Liver (tissue), 9 donors: ENCODE data around the gene SGSM1. TPM values are rescaled to one million over a fixed set of nuclear protein-coding genes. Genes with fewer than 3 reads are reported as not detected.

ENCODE experiments used
- DNase-seq: peaks from one replicate; pipeline ENCODE4 v3.0.0-alpha.2; 2017; ENCODE audit warnings: low spot score
- H3K27ac ChIP-seq, 2 donors: one replicate each; pipeline ENCODE4 v1.7.0; 2013; ENCODE audit warnings: inconsistent platforms in 2 of 2, low read length in 2 of 2, control low read depth in 1 of 2, low read depth in 1 of 2, mild to moderate bottlenecking in 1 of 2
- H3K27me3 ChIP-seq, 4 donors: one replicate each; pipeline versions ENCODE4 v1.6.1 to v1.7.0; 2013; ENCODE audit warnings: low read length in 3 of 4, inconsistent platforms in 1 of 4, mild to moderate bottlenecking in 1 of 4, moderate library complexity in 1 of 4; ENCODE audit not compliant: control insufficient read depth in 4 of 4, insufficient read depth in 4 of 4
- H3K36me3 ChIP-seq, 4 donors: one replicate each; pipeline versions ENCODE4 v1.6.1 to v1.7.0; 2013; ENCODE audit warnings: low read length in 3 of 4, mild to moderate bottlenecking in 3 of 4, low read depth in 1 of 4, moderate library complexity in 1 of 4; ENCODE audit not compliant: control insufficient read depth in 4 of 4, insufficient read depth in 3 of 4
- H3K4me1 ChIP-seq, 4 donors: one replicate each; pipeline versions ENCODE4 v1.6.1 to v1.7.0; 2013; ENCODE audit warnings: low read length in 3 of 4, mild to moderate bottlenecking in 3 of 4, moderate library complexity in 1 of 4; ENCODE audit not compliant: control insufficient read depth in 4 of 4, insufficient read depth in 4 of 4
- H3K4me3 ChIP-seq, 3 donors: one replicate each; pipeline versions ENCODE4 v1.6.1 to v1.7.0; 2013; ENCODE audit warnings: low read length in 3 of 3, control low read depth in 1 of 3, low read depth in 1 of 3, mild to moderate bottlenecking in 1 of 3
- H3K9ac ChIP-seq, 2 donors: one replicate each; pipeline ENCODE4 v1.7.0; 2013; ENCODE audit warnings: low read length in 2 of 2, mild to moderate bottlenecking in 2 of 2, moderate library complexity in 2 of 2, control low read depth in 1 of 2, low read depth in 1 of 2
- H3K9me3 ChIP-seq, 4 donors: one replicate each; pipeline versions ENCODE4 v1.6.1 to v1.7.0; 2013; ENCODE audit warnings: low read length in 3 of 4; ENCODE audit not compliant: control insufficient read depth in 4 of 4
- EGR1 ChIP-seq, 2 donors: IDR thresholded peaks; 2 replicates each; pipeline ENCODE4 v1.6.1; 2016 to 2018; ENCODE audit warnings: antibody characterized with exemption in 2 of 2, low read depth in 2 of 2
- FOXA1 ChIP-seq: IDR thresholded peaks from 2 replicates; pipeline ENCODE4 v1.6.1; 2016; ENCODE audit warnings: antibody characterized with exemption
- FOXA2 ChIP-seq: IDR thresholded peaks from 2 replicates; pipeline ENCODE4 v1.6.1; 2016; ENCODE audit warnings: antibody characterized with exemption
- GABPA ChIP-seq, 2 donors: IDR thresholded peaks in 1 of 2; conservative IDR thresholded peaks in 1 of 2; 2 replicates each; pipeline ENCODE4 v1.6.1; 2016; ENCODE audit warnings: antibody characterized with exemption in 2 of 2, mild to moderate bottlenecking in 1 of 2, moderate library complexity in 1 of 2
- HNF4A ChIP-seq, 2 donors: conservative IDR thresholded peaks; 2 replicates each; pipeline ENCODE4 v1.6.1; 2016; ENCODE audit warnings: antibody characterized with exemption in 2 of 2, mild to moderate bottlenecking in 2 of 2
- HNF4G ChIP-seq: IDR thresholded peaks from 2 replicates; pipeline ENCODE4 v1.6.1; 2016; ENCODE audit warnings: antibody characterized with exemption
- JUND ChIP-seq, 2 donors: IDR thresholded peaks; 2 replicates each; pipeline ENCODE4 v1.6.1; 2016; ENCODE audit warnings: antibody characterized with exemption in 2 of 2
- MAX ChIP-seq: IDR thresholded peaks from 2 replicates; pipeline ENCODE4 v1.6.1; 2016; ENCODE audit warnings: antibody characterized with exemption
- NR2F2 ChIP-seq: IDR thresholded peaks from 2 replicates; pipeline ENCODE4 v1.6.1; 2016; ENCODE audit warnings: antibody characterized with exemption
- REST ChIP-seq: IDR thresholded peaks from 2 replicates; pipeline ENCODE4 v1.6.1; 2016; ENCODE audit warnings: antibody characterized with exemption, mild to moderate bottlenecking
- RXRA ChIP-seq, 2 donors: IDR thresholded peaks; 2 replicates each; pipeline ENCODE4 v1.6.1; 2017 to 2018; ENCODE audit warnings: antibody characterized with exemption in 2 of 2, mild to moderate bottlenecking in 1 of 2
- SP1 ChIP-seq: IDR thresholded peaks from 2 replicates; pipeline ENCODE4 v1.6.1; 2018; ENCODE audit warnings: antibody characterized with exemption, mild to moderate bottlenecking
- TAF1 ChIP-seq: conservative IDR thresholded peaks from 2 replicates; pipeline ENCODE4 v1.6.1; 2016; ENCODE audit warnings: antibody characterized with exemption, mild to moderate bottlenecking
- YY1 ChIP-seq: IDR thresholded peaks from 2 replicates; pipeline ENCODE4 v1.6.1; 2016; ENCODE audit warnings: antibody characterized with exemption, mild to moderate bottlenecking
- WGBS: extraction: QIAGEN DNeasy Blood & Tissue Kit; methylation state at CpG from one replicate; pipeline ENCODE4 v1.1.7; 2013; 5-methylcytosine and 5-hydroxymethylcytosine counted together
- polyA plus RNA-seq, 2 donors: library from polyadenylated mRNA; stranded (reverse) in 1 of 2; unstranded in 1 of 2; fragments of 200-250 nt in 1 of 2; fragments of >200 nt in 1 of 2; fragmentation: Nextera tagmentation in 1 of 2; extraction: Ambion mirVana in 1 of 2; gene quantifications; one replicate each; pipeline versions ENCODE4 v1.2.1 to v1.2.3, GENCODE V29; 2013 to 2015
- total RNA-seq, 2 donors: library from RNA; depleted of rRNA; stranded (reverse); fragments of >200 nt; gene quantifications; one replicate each; pipeline ENCODE4 v1.2.3, GENCODE V29; 2014
- TF ChIP-seq, protein P1 (sequence below): IDR thresholded peaks from 2 replicates; pipeline ENCODE4 v1.6.1; 2016; ENCODE audit warnings: antibody characterized with exemption
- TF ChIP-seq, protein P2 (sequence below): fragments of 150-350 bp; IDR thresholded peaks from 2 replicates; pipeline ENCODE4 v1.5.1; 2017; ENCODE audit warnings: improper control_type of control experiment, low read depth, low read length; ENCODE audit not compliant: missing input control
- TF ChIP-seq, protein P3 (sequence below): IDR thresholded peaks from 2 replicates; pipeline ENCODE4 v1.6.1; 2016; ENCODE audit warnings: antibody characterized with exemption
- donor health status: healthy.
- donor health status: healthy.
- donor health status: healthy.
- donor health status: healthy.
- donor health status: healthy.

SGSM1 gene
- total and polyA plus RNA-seq, 4 donors, result 0.08 to 0.51 (median 0.21) TPM

GRCh38 chr22:24813861-24814770 is 8.1 kb downstream of the SGSM1 start:
- TF ChIP-seq TAF1 (no peak), EGR1 (IDR thresholded peaks at IDR 0.05; ENCODE audit: low read depth in 2 of 2) (no peak), YY1 (no peak), NR2F2 (no peak), JUND (IDR thresholded peaks at IDR 0.05) (no peak), REST (no peak), GABPA (IDR thresholded peaks at IDR 0.05 in 1 of 2, conservative IDR thresholded peaks at IDR 0.05 in 1 of 2) (no peak), MAX (no peak), FOXA2 (no peak), SP1 (no peak), HNF4A (conservative IDR thresholded peaks at IDR 0.05) (no peak), FOXA1 (no peak), RXRA (IDR thresholded peaks at IDR 0.05) (no peak), HNF4G (no peak)
- TF ChIP-seq, protein P1, sequence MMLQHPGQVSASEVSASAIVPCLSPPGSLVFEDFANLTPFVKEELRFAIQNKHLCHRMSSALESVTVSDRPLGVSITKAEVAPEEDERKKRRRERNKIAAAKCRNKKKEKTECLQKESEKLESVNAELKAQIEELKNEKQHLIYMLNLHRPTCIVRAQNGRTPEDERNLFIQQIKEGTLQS, result no peak
- TF ChIP-seq, protein P2, sequence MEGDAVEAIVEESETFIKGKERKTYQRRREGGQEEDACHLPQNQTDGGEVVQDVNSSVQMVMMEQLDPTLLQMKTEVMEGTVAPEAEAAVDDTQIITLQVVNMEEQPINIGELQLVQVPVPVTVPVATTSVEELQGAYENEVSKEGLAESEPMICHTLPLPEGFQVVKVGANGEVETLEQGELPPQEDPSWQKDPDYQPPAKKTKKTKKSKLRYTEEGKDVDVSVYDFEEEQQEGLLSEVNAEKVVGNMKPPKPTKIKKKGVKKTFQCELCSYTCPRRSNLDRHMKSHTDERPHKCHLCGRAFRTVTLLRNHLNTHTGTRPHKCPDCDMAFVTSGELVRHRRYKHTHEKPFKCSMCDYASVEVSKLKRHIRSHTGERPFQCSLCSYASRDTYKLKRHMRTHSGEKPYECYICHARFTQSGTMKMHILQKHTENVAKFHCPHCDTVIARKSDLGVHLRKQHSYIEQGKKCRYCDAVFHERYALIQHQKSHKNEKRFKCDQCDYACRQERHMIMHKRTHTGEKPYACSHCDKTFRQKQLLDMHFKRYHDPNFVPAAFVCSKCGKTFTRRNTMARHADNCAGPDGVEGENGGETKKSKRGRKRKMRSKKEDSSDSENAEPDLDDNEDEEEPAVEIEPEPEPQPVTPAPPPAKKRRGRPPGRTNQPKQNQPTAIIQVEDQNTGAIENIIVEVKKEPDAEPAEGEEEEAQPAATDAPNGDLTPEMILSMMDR, result no peak
- TF ChIP-seq, protein P3, sequence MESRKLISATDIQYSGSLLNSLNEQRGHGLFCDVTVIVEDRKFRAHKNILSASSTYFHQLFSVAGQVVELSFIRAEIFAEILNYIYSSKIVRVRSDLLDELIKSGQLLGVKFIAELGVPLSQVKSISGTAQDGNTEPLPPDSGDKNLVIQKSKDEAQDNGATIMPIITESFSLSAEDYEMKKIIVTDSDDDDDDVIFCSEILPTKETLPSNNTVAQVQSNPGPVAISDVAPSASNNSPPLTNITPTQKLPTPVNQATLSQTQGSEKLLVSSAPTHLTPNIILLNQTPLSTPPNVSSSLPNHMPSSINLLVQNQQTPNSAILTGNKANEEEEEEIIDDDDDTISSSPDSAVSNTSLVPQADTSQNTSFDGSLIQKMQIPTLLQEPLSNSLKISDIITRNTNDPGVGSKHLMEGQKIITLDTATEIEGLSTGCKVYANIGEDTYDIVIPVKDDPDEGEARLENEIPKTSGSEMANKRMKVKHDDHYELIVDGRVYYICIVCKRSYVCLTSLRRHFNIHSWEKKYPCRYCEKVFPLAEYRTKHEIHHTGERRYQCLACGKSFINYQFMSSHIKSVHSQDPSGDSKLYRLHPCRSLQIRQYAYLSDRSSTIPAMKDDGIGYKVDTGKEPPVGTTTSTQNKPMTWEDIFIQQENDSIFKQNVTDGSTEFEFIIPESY, result no peak
- 89% methylated on average over 9 of the region's 9 CpGs for WGBS
- Histone ChIP-seq H3K4me1 (peaks cover 0 to 2% (median 0%) of the 10 kb centered on the region in 4 donors), H3K36me3 (no peaks in the 10 kb centered on the region), H3K27ac (no peak overlapping the region), H3K27me3 (no peaks in the 10 kb centered on the region), H3K9me3 (no peaks in the 10 kb centered on the region), H3K4me3 (no peak overlapping the region), H3K9ac (no peak overlapping the region)
- no peak for DNase-seq
